ENCODE results near the gene SCN10A.

DNA sequence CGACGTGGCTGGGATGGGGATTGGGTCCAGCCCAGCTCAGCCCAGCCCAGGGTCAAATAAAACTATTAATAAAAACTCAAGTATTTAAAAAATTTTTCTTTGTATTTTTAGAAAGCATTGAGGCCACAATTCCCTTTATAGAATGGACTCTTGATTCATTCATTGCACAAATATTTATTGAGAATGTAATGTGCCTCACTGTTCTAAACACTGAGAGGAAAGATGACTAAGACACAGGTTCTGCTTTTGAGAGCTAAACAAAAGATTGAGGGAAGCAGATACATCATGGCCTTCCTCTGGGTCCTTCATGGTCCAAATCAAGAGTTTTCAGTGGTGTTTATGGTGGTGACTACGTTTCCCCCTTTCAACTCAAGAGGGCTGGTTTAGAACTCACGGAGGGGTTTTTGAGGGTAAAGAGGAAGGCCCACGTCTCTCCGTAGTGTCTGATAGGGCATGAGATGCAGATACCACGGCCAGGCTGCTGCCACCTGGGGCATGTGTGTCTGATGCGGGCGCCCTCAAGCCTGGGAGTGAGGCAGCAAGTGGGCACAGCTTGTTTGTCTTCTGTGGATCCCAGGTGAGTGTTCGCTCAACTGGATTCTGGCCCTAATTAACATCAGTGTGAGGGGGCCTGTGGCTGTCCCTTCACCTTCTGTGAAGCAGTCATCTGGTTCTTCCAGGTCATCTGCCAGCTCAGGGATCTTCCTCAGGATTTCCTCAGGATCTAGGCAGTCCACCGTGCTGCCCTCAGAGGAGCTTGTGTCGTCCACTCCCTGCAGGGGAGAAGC is 93.0 kb downstream of the SCN10A start:
- TF ChIP-seq, protein P1, sequence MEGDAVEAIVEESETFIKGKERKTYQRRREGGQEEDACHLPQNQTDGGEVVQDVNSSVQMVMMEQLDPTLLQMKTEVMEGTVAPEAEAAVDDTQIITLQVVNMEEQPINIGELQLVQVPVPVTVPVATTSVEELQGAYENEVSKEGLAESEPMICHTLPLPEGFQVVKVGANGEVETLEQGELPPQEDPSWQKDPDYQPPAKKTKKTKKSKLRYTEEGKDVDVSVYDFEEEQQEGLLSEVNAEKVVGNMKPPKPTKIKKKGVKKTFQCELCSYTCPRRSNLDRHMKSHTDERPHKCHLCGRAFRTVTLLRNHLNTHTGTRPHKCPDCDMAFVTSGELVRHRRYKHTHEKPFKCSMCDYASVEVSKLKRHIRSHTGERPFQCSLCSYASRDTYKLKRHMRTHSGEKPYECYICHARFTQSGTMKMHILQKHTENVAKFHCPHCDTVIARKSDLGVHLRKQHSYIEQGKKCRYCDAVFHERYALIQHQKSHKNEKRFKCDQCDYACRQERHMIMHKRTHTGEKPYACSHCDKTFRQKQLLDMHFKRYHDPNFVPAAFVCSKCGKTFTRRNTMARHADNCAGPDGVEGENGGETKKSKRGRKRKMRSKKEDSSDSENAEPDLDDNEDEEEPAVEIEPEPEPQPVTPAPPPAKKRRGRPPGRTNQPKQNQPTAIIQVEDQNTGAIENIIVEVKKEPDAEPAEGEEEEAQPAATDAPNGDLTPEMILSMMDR (IDR thresholded peaks at IDR 0.05) = no peak
- no peak for TF ChIP-seq POLR2A (IDR thresholded peaks at IDR 0.05)
